HepG2 (cell line): ENCODE measurements around the gene MTOR. TPM values are rescaled to one million over a fixed set of nuclear protein-coding genes. Genes with fewer than 3 reads are reported as not detected.
"Not testable (repeated sequence)": the region's sequence is repeated elsewhere in the genome, so short reads cannot be mapped to it uniquely, and the experiment has no call there.

ENCODE experiments used
- ATAC-seq: fragments of 200-7000 bp; cut with Tn5 transposase; 3 replicates; pipeline ENCODE4 v1.9.1; 2020; ENCODE audit warnings: mild to moderate bottlenecking, moderate library complexity
- BruUV-seq: library from RNA; stranded (reverse); fragments of 400-500 nt; replicated peaks from 2 replicates; lab custom pipeline; 2021; lab: Mats Ljungman, UMichigan
- CTCF ChIA-PET: fragments of 300-600 bp; formaldehyde crosslinking; extraction: SDS; loops from one replicate; lab custom pipeline; 2021; ENCODE audit warnings: low total read pairs, inconsistent platforms, low intra/inter-chr PET ratio; lab: Yijun Ruan, JAX
- POLR2A ChIA-PET: fragments of 350-600 bp; sonication (Branson Sonifier 250); formaldehyde crosslinking; loops from one replicate; lab custom pipeline; 2020; ENCODE audit warnings: antibody characterized with exemption, inconsistent platforms; lab: Yijun Ruan, JAX
- DNase-seq: peaks from one replicate; pipeline ENCODE4 v3.0.0-alpha.2; 2015; ENCODE audit warnings: low spot score
- FAIRE-seq: peaks from 3 replicates; lab custom pipeline; 2011; peaks lifted over from hg19 to GRCh38; lab: Jason Lieb, UNC
- H2AFZ ChIP-seq: one replicate; pipeline ENCODE4 v1.6.1; 2011; ENCODE audit warnings: low read length, inconsistent platforms
- H3K27ac ChIP-seq: fragments of 300-600 bp; 3 replicates; pipeline ENCODE4 v1.8.0; 2011; ENCODE audit warnings: mixed run types, mild to moderate bottlenecking, mixed read lengths, low read length, inconsistent platforms; ENCODE audit not compliant: insufficient read depth; ENCODE audit errors: extremely low read length
- H3K27me3 ChIP-seq, 2 experiments: fragments of 200-600 bp in 1 of 2; 2 replicates in 1 of 2; 3 replicates in 1 of 2; pipeline versions ENCODE4 v1.6.0 to v1.8.0; 2011; ENCODE audit warnings: low read length in 2 of 2, mild to moderate bottlenecking in 2 of 2, moderate library complexity in 2 of 2, inconsistent platforms in 1 of 2; ENCODE audit not compliant: insufficient read depth in 2 of 2, control insufficient read depth in 1 of 2
- H3K36me3 ChIP-seq, 2 experiments: fragments of 200-600 bp in 1 of 2; replicated peaks in 1 of 2; 2 replicates in 1 of 2; 3 replicates in 1 of 2; pipeline versions ENCODE4 v1.5.1 to v1.8.0; 2011; ENCODE audit warnings: low read length in 2 of 2, inconsistent platforms in 1 of 2; ENCODE audit not compliant: insufficient read depth in 2 of 2, control insufficient read depth in 1 of 2
- H3K4me1 ChIP-seq: 2 replicates; pipeline ENCODE4 v1.5.1; 2012; ENCODE audit warnings: low read length, inconsistent platforms; ENCODE audit not compliant: insufficient read depth
- H3K4me2 ChIP-seq: 2 replicates; pipeline ENCODE4 v1.6.0; 2011; ENCODE audit warnings: low read depth, low read length, inconsistent platforms
- H3K4me3 ChIP-seq, 3 experiments: fragments of 200-600 bp in 1 of 3; sonication (generic), shearing (Covaris generic) in 1 of 3; replicated peaks in 1 of 3; 2 replicates each; pipeline ENCODE4 v1.5.1; 2011 to 2016; ENCODE audit warnings: low read length in 3 of 3, inconsistent platforms in 2 of 3, low read depth in 2 of 3, mild to moderate bottlenecking in 2 of 3, control low read depth in 1 of 3, mixed read lengths in 1 of 3; ENCODE audit not compliant: insufficient read depth in 1 of 3
- H3K79me2 ChIP-seq: one replicate; pipeline ENCODE4 v1.6.1; 2011; ENCODE audit warnings: low read length, inconsistent platforms; ENCODE audit not compliant: insufficient read depth
- H3K9ac ChIP-seq: 2 replicates; pipeline ENCODE4 v1.6.0; 2011; ENCODE audit warnings: mild to moderate bottlenecking, low read depth, low read length, inconsistent platforms; ENCODE audit not compliant: insufficient read depth
- H3K9me3 ChIP-seq: 2 replicates; pipeline ENCODE4 v1.5.1; 2012; ENCODE audit warnings: mild to moderate bottlenecking, low read length
- H4K20me1 ChIP-seq: 2 replicates; pipeline ENCODE4 v1.6.0; 2011; ENCODE audit warnings: inconsistent platforms, mild to moderate bottlenecking, low read length, moderate library complexity; ENCODE audit not compliant: insufficient read depth
- HNF4A ChIP-seq: sonication (generic); formaldehyde crosslinking; IDR thresholded peaks from 2 replicates; pipeline ENCODE4 v1.4.0; 2020; ENCODE audit warnings: missing genetic modification reagents
- PCBP2 ChIP-seq: fragments of 200-400 bp; formaldehyde crosslinking; optimal IDR thresholded peaks from 2 replicates; pipeline ENCODE3; 2018; ENCODE audit warnings: low read length, low read depth; ENCODE audit not compliant: poor library complexity, severe bottlenecking
- PHF21A ChIP-seq: sonication (generic); formaldehyde crosslinking; IDR thresholded peaks from 2 replicates; pipeline ENCODE4 v1.5.0; 2020; ENCODE audit warnings: mild to moderate bottlenecking, missing genetic modification reagents
- WGBS: methylation state at CpG from one replicate; pipeline ENCODE4 v1.1.6; 2017; ENCODE audit warnings: low lambda C conversion rate; 5-methylcytosine and 5-hydroxymethylcytosine counted together
- in situ Hi-C: cut with HindIII; loops from 2 replicates; pipeline ENCODE4 v1.10.0; 2017; ENCODE audit warnings: low pct_unique_long_range_greater_than_20kb; ENCODE audit not compliant: extremely low pct_ligation_motif_present
- intact Hi-C: fragments of 100-400 bp; cut with micrococcal nuclease; formaldehyde crosslinking; loops from one replicate; pipeline ENCODE4 v1.10.0; 2022; ENCODE audit not compliant: unreplicated experiment
- polyA plus RNA-seq, 8 experiments: library from polyadenylated mRNA; depleted of rRNA in 3 of 8; stranded (reverse) in 7 of 8; unstranded in 1 of 8; fragments of >200 nt; fragmentation: Illumina TruSeq in 4 of 8; extraction: Trizol in 4 of 8; gene quantifications; 2 replicates each; pipeline versions ENCODE4 v1.2.1 to v1.2.3, GENCODE V29; 2011 to 2016; ENCODE audit warnings: low read depth in 4 of 8, missing spikeins in 1 of 8, mixed read lengths in 1 of 8; ENCODE audit not compliant: insufficient read depth in 1 of 8
- total RNA-seq, 5 experiments: library from RNA; depleted of rRNA; stranded (reverse); fragments of >200 nt; fragmentation: Illumina TruSeq; extraction: Trizol; gene quantifications; 2 replicates each; pipeline ENCODE4 v1.2.3, GENCODE V29; 2016; ENCODE audit warnings: low read depth in 1 of 5

Gene MTOR
- total and polyA plus RNA-seq, 2 of the 13 experiments (the other 11 are each of a cell fraction or from before 2014, with no cell fraction given), result 24.6 to 34.6 TPM

DNA sequence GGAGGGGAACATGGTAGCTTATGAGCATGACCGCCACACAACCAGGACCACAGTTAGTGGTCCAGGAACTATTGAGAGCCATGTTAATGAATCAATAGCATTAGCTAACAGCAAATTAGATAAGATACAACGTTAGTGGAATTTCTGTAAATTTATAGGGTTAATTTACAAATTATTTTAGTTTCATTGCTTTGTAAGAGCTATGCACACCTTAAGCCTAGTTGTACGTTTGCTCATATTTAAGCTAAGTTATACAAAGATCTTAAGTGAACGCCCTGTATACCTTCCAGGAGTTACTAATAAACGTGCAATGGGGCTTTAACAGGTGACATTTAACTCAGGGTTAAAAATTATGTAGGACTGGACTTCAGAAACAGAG is 163.4 kb downstream of the MTOR start:
- H2AFZ ChIP-seq, result no peak overlapping the region
- TF ChIP-seq PCBP2, result no peak
- TF ChIP-seq PHF21A (CRISPR knock-in tag), result 0 out of 2 replicates have a peak, but pooled peaks have one; percentile 25
- TF ChIP-seq HNF4A (CRISPR knock-in tag), result no peak
- peaks cover 20% of the 10 kb centered on the region for H3K4me1 ChIP-seq
- POLR2A ChIA-PET, result interaction anchor here (0.7 to 1.6 kb wide), 9 partner anchors 10 to 920 kb away, joined by 3 to 15 read pairs (median 4); partner anchors contain the start of genes MASP2, MIIP, SRM and TARDBP
- 15% methylated on average over 5 of the region's 5 CpGs for WGBS
- CTCF ChIA-PET, result no interaction called here
- H3K4me2 ChIP-seq, result peak overlapping the region; percentile 94
- ATAC-seq (no peak), FAIRE-seq (no peak), DNase-seq (no peak)
- no peaks in the 10 kb centered on the region for H4K20me1 ChIP-seq
- H3K27ac ChIP-seq, result peak overlapping the region; percentile 85
- in situ Hi-C loops (no loop called here), intact Hi-C loops (loop anchor here (1.0 to 5.0 kb wide), 2 partner anchors 39 to 62 kb away; partner anchors contain the start of gene SRM)
- peaks cover 6 to 28% of the 10 kb centered on the region in 2 experiments; a peak in 4 of 5 replicates for H3K36me3 ChIP-seq
- peaks cover 17% of the 10 kb centered on the region for H3K79me2 ChIP-seq
- no peaks in the 10 kb centered on the region for H3K9me3 ChIP-seq
- BruUV-seq, result TSS peak; percentile 73
- no peaks in the 10 kb centered on the region; a peak in 1 of 5 replicates for H3K27me3 ChIP-seq
- H3K9ac ChIP-seq, result peak overlapping the region; percentile 95
- H3K4me3 ChIP-seq, result peak overlapping the region; percentile 94 to 98 (median 95)

DNA sequence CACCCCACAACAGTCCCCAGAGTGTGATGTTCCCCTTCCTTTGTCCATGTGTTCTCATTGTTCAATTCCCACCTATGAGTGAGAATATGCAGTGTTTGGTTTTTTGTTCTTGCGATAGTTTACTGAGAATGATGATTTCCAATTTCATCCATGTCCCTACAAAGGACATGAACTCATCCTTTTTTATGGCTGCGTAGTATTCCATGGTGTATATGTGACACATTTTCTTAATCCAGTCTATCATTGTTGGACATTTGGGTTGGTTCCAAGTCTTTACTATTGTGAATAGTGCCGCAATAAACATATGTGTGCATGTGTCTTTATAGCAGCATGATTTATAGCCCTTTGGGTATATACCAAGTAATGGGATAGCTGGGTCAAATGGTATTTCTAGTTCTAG is 178.6 kb downstream of the MTOR start:
- H4K20me1 ChIP-seq, H3K9ac ChIP-seq, DNase-seq, H3K9me3 ChIP-seq, H3K27me3 ChIP-seq, intact Hi-C loops, FAIRE-seq, H2AFZ ChIP-seq, ATAC-seq, H3K4me1 ChIP-seq, POLR2A ChIA-PET, H3K4me2 ChIP-seq, H3K79me2 ChIP-seq, CTCF ChIA-PET, H3K27ac ChIP-seq, in situ Hi-C loops, H3K4me3 ChIP-seq: not testable (repeated sequence)
- WGBS, result 88% methylated on average over 3 of the region's 3 CpGs
- peaks cover 21 to 57% of the 10 kb centered on the region in 2 experiments for H3K36me3 ChIP-seq
- BruUV-seq, result TSS peak; percentile 25
